Measurements from ENCODE around the gene AMPD3.

The AMPD3 gene

DNA sequence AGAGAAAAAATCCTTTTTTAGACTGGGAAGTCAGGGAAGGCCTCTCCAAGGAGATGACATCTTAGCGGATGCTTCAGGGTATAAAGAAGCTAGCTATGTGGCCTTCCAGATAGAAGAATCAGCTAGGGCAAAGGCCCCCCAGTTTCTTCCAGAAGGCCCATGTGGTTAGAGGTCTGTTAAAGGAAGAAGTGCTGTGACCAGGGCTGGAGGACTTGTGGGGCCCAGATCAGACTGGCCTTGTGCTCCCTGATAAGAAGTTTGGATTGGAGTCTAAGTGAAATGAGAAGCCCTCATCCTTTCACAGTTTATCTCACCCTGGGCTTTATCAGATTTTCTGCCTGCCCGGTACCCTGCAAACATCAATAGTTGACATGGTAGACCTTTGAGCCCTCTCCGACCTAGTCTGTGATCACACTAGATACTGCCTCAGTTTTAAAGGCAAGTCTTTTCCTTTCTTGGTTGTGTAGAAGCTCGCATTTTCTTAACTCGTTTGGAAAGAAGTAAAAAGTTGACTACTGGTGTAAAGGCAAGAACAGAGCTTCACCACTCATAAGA lies 7.8 kb downstream of the AMPD3 start:
- no peak for DNase-seq

- no peak for DNase-seq
Measured at GRCh38 chr11:10473371-10473770, 18.3 kb downstream of the AMPD3 start.

GRCh38 chr11:10474551-10474950 lies 19.5 kb downstream of the AMPD3 start:
- no peak for DNase-seq

GRCh38 chr11:10476342-10476741 lies 21.3 kb downstream of the AMPD3 start:
- DNase-seq: no peak

DNA sequence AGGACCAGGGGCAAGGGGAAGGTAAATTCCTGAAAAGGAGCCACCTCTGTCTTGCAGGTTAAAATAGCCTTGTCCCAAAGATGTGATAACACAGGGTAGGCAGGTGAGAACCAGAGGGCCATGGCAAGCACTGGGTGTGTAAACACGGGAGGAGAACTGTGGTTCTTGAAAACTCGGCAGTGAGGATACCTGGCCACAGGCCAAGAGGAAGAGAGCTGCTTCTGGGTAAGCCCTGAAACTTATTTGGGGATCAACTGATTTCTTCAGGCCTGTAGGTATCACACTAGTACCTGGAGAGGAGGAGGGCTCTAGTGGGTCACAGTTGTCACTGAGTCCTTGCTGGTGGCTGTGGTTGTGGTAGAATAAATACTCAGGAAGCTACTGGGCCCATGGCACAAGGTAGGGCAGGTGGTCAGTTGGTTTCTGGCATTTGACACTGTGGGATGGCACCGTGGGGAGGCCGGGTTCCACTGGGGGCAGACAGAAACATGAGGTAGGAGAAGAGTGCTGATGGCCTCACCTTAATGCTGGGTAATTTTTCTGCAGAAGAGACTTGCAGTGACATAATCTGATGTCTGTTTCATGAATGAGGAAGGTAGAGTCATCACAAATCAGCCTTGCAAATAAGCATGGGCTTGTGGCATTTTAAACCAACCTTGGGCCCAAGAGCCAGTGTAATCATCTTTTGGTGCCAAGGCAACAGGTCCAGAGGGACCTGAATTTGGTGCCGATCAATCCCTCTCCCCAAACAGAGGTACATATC lies 22.0 kb downstream of the AMPD3 start:
- no peak for DNase-seq

DNA sequence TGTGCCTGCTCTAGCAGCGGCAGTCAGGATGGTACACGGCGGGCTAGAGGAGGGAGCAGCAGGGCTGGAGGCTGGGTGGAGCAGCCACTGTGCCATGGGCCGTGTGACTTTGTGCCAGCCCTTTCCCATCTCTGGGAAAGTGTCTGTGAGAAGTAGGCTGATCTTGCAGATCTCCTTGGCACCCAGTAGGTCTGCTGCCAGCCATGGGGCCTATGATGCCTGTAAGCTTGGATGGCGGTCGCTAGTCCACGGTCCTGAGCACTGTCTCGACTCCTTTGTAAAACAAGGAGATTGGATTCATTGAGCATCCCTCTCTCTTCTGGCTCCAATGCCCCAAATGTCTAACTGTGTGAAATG lies 22.6 kb downstream of the AMPD3 start:
- DNase-seq: no peak

DNA sequence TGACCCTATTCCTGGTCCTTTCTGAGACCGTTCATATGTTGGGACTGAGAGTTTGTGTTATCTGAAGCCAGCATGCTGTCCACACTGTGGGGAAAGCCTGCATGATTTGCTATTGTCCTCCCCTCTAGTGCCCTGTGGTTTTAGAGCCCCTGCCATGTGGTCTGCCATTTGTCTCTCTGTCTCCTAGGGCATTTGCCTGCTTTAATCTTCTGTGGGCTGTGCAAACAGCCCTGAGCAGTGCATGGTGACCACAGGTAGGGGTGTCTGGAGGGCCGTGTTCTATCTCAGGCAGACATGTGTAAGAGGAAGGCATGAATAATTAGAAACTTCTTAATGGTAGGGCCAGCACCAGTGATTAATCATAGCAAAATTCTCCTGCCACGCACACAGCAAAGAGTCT lies 23.0 kb downstream of the AMPD3 start:
- DNase-seq: no peak

DNA sequence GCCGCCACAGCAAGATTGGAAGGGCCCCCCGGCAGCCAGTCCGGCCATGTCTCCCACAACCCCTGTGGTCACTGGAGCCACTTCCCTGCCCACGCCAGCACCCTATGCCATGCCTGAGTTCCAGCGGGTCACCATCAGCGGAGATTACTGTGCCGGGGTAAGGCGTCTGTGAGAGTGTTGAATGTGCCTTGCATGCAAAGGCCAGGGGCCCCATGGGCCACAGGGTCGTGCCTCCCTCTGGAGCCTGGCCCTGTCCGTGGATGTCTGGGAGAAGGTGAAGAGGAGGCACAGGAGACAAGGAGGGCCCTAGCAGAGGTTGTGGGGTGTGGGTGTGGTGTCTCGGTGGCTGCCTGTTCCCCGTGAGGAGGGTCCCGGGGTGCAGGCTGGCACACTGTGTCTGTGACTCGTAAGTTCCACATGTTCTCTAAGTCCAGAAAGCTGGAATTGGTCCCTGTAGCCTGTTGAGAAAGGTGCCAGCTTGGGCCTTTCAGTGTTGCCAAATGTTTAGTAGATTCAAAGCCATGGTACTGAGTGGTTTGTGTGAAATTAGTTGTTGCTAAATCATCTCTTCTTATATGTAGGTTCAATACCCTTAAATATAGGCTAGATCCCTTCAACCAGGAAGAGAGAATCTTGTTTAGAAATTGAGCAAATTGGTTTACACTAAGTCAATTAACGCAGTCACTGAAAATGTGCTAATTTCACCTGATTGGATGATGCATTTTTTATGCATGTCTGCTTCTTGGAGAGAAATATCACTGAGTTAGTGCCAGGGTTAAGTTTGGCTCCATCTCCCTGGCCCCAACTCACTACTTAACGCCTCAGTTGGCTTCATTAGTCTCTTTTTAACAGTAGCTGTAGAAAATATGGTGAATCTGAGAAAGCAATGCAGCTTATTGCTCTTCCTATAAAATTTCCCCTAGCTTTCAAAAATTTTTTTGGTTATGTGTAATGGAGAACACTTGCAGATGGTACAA lies 23.8 kb downstream of the AMPD3 start:
- no peak for DNase-seq

DNA sequence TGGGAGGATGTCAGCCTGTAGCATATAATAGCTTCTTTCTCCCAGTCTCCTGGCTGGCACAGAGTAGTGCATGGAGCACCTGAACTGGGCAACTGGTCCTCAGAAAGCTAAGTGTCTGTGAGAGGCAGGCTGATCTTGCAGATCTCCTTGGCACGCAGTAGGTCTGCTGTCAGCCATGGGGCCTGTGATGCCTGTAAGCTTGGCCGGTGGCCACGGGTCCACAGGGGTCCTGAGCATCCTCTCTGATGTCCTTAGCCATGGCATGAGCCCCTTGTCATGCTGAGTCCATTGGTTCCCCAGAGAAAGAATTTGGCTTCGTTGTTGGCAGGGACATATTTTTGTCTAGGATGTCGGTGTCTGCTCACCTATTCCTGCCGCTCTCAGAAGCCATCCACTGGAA lies 25.0 kb downstream of the AMPD3 start:
- no peak for DNase-seq

GRCh38 chr11:10480760-10481159 lies 25.7 kb downstream of the AMPD3 start:
- DNase-seq: no peak

DNA sequence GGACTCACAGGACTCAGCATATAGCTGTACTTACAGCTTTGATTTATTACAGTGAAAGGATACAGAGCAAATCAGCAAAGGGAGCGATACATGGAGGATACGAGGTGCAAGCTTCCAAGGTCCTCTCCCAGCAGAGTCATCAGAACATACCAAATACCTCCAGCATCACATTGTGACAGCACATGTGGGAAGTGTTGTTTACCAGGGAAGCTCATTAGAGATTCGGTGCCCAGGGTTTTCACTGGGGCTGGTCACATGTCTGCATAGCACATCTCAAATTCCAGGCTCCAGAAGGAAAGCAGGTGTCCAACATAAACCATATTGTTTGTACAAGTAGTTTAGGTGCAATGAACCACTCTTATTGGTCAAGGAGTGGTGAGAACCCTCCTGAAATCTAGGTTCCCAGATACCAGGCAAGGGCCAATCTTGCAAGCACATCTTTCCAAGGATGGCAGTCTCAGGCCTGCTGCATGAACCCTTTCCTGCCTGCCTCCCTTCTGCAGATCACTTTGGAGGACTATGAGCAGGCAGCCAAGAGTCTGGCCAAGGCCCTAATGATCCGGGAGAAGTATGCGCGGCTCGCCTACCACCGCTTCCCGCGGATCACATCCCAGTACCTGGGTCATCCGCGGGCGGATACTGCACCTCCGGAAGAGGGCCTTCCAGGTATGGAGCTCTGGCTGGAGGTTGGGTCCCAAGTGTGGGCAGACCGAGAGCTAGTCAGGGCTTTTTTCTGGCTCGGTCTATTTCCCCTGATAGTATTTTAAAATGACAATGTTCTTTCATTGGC lies 26.7 kb downstream of the AMPD3 start:
- DNase-seq: no peak

DNA sequence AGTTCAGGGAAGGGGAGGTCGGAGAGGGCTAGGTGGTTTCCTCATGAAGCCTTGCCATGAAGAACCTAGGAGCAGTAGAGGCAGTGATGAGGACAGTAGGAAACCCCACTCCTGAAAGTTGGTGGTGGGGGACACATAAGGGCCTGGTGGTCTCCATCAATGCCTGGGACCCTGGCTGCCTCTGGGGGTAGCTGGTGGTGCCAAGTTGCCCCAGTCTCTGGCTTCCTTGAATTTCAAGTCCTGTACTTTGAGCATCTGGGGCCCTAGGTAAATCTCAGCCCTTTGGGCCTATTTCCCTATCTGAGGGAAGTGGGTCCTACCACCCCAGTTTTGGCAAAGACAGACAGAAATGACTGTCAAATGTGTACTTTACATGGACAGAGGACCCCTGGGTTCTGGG lies 28.1 kb downstream of the AMPD3 start:
- no peak for DNase-seq

DNA sequence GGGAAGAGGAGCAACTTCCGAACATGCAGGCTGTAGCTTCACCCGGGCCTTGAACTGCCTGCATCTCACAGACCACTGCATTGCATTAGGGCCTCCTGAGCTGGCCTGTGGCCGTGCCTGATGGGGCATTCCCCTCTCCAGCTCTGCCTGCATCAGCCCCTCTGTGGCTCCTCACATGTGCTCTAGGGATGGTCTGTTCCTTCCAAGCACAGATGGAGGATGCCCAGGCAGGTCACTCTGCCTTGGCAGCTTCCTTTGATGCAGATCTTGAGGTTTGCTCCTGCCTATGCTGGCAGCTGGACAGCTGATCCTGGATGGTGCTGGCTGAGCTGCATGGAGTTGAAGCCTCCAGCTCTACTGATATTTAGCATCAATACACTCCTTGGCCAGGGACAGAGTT lies 28.5 kb downstream of the AMPD3 start:
- DNase-seq: no peak

DNA sequence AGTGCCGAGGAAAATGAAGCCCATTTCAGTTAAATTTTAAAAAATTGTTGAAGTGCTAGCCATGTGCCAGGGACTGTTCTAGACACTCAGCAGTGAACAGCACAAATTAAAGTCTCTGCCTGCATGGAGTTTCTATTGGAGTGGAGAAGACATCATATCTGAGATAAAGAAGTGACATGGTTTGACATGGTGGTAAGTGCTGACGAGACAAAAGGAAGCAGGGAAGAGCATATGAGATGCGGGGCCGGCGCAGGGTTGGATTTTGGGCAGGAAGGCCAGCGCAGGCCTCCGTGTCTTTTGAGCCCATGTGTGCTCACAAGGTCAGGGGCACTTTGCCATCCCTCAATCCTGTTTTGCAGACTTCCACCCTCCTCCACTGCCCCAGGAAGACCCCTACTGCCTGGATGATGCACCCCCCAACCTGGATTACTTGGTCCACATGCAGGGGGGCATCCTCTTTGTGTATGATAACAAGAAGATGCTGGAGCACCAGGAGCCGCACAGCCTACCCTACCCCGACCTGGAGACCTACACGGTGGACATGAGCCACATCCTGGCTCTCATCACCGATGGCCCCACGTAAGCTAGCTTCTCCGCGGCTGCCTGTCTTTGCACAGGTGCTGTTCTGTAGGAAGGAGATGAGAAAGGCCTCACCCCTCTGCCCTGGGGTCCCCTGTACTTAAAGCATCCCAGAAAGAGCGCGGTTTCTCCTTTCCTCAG lies 29.6 kb downstream of the AMPD3 start:
- DNase-seq: no peak

GRCh38 chr11:10485646-10486045 lies 30.6 kb downstream of the AMPD3 start:
- no peak for DNase-seq

GRCh38 chr11:10486161-10486840 lies 31.2 kb downstream of the AMPD3 start:
- DNase-seq: no peak

- DNase-seq: no peak
Measured at GRCh38 chr11:10487002-10487647, 32.1 kb downstream of the AMPD3 start.

GRCh38 chr11:10488121-10488933 lies 33.3 kb downstream of the AMPD3 start:
- no peak for DNase-seq

GRCh38 chr11:10488934-10489691 lies 34.0 kb downstream of the AMPD3 start:
- no peak for DNase-seq

- DNase-seq: no peak
Measured at GRCh38 chr11:10490032-10490397, 35.0 kb downstream of the AMPD3 start.
